ENCODE data around the gene B4GALT7. TPM values are rescaled to one million over a fixed set of nuclear protein-coding genes. Genes with fewer than 3 reads are reported as not detected.

Gene B4GALT7
- total and polyA plus RNA-seq, 2 donors from 2014 or later (not counting 2 experiments from before 2014, with no cell fraction given) = 25.8 to 30.7 TPM

Other genes starting within 250 kb of the B4GALT7 start
- gene LMAN2, start 248.5 kb upstream of the B4GALT7 start, total RNA-seq = 148 TPM in 2 replicates
- 187 and 188 TPM in 2 replicates for gene LMAN2, start 248.5 kb upstream of the B4GALT7 start, polyA plus RNA-seq
- 19.6 and 22.1 TPM in 2 replicates for gene RGS14, start 242.2 kb upstream of the B4GALT7 start, total RNA-seq
- 20.2 and 22.1 TPM in 2 replicates for gene RGS14, start 242.2 kb upstream of the B4GALT7 start, polyA plus RNA-seq
- not detected in 2 replicates for gene SLC34A1, start 215.7 kb upstream of the B4GALT7 start, total RNA-seq
- gene SLC34A1, start 215.7 kb upstream of the B4GALT7 start, polyA plus RNA-seq = not detected in 2 replicates
- not detected in 2 replicates for gene PFN3, start 199.5 kb upstream of the B4GALT7 start, total RNA-seq
- gene PFN3, start 199.5 kb upstream of the B4GALT7 start, polyA plus RNA-seq = not detected in 2 replicates
- 6.0 and 9.7 TPM in 2 replicates for gene F12, start 190.6 kb upstream of the B4GALT7 start, total RNA-seq
- 11.8 and 12.3 TPM in 2 replicates for gene F12, start 190.6 kb upstream of the B4GALT7 start, polyA plus RNA-seq
- gene GRK6, start 173.5 kb upstream of the B4GALT7 start, total RNA-seq = 49.4 and 58.1 TPM in 2 replicates
- gene GRK6, start 173.5 kb upstream of the B4GALT7 start, polyA plus RNA-seq = 44.7 and 50.5 TPM in 2 replicates
- gene PRR7, start 153.3 kb upstream of the B4GALT7 start, total RNA-seq = 2.4 and 3.0 TPM in 2 replicates
- 4.7 and 5.0 TPM in 2 replicates for gene PRR7, start 153.3 kb upstream of the B4GALT7 start, polyA plus RNA-seq
- 80.8 and 88.5 TPM in 2 replicates for gene DBN1, start 126.5 kb upstream of the B4GALT7 start, total RNA-seq
- 69.8 and 78.7 TPM in 2 replicates for gene DBN1, start 126.5 kb upstream of the B4GALT7 start, polyA plus RNA-seq
- 71.7 and 77.8 TPM in 2 replicates for gene PDLIM7, start 102.5 kb upstream of the B4GALT7 start, total RNA-seq
- 106 and 107 TPM in 2 replicates for gene PDLIM7, start 102.5 kb upstream of the B4GALT7 start, polyA plus RNA-seq
- 2.1 and 2.2 TPM in 2 replicates for gene DOK3, start 90.3 kb upstream of the B4GALT7 start, total RNA-seq
- 1.4 and 2.0 TPM in 2 replicates for gene DOK3, start 90.3 kb upstream of the B4GALT7 start, polyA plus RNA-seq
- 87.1 and 91.0 TPM in 2 replicates for gene DDX41, start 83.2 kb upstream of the B4GALT7 start, total RNA-seq
- 82.6 and 85.8 TPM in 2 replicates for gene DDX41, start 83.2 kb upstream of the B4GALT7 start, polyA plus RNA-seq
- gene FAM193B, start 45.6 kb upstream of the B4GALT7 start, total RNA-seq = 38.3 and 42.1 TPM in 2 replicates
- gene FAM193B, start 45.6 kb upstream of the B4GALT7 start, polyA plus RNA-seq = 29.7 and 31.9 TPM in 2 replicates
- 138 and 155 TPM in 2 replicates for gene TMED9, start 7.9 kb upstream of the B4GALT7 start, total RNA-seq
- 262 and 316 TPM in 2 replicates for gene TMED9, start 7.9 kb upstream of the B4GALT7 start, polyA plus RNA-seq
- gene FAM153A, start 182.8 kb downstream of the B4GALT7 start, total RNA-seq = not detected in 2 replicates
- not detected in 2 replicates for gene FAM153A, start 182.8 kb downstream of the B4GALT7 start, polyA plus RNA-seq

All from foreskin keratinocyte (primary cell).